HEK293 (cell line): Measurements from ENCODE around the gene HNRNPUL1.
A peak's percentile ranks its signal among the peaks of the same experiment; 100 is the strongest.

Source experiments
- CTCF ChIA-PET: fragments of 350-600 bp; formaldehyde crosslinking; extraction: SDS; loops from one replicate; lab custom pipeline; 2021; ENCODE audit warnings: antibody characterized with exemption; lab: Yijun Ruan, JAX
- POLR2A ChIA-PET: fragments of 300-600 bp; formaldehyde crosslinking; extraction: SDS; loops from one replicate; lab custom pipeline; 2020; ENCODE audit warnings: antibody characterized with exemption, inconsistent platforms; lab: Yijun Ruan, JAX
- H3K27ac ChIP-seq: fragments of 200-500 bp; sonication (Bioruptor generic); 2 replicates; pipeline ENCODE4 v1.5.1; 2014; ENCODE audit warnings: low read depth, low read length, control low read depth, inconsistent platforms; ENCODE audit errors: extremely low read depth
- H3K36me3 ChIP-seq, 2 experiments: fragments of 200-500 bp in 1 of 2; sonication (Bioruptor generic) in 1 of 2; 1 replicate in 1 of 2; 2 replicates in 1 of 2; pipeline ENCODE4 v1.5.1; 2014 to 2017; ENCODE audit warnings: inconsistent platforms in 2 of 2, low read length in 2 of 2; ENCODE audit not compliant: control insufficient read depth in 2 of 2, insufficient read depth in 1 of 2
- H3K4me1 ChIP-seq: fragments of 200-500 bp; sonication (Bioruptor generic); 2 replicates; pipeline ENCODE4 v1.5.1; 2014; ENCODE audit warnings: mild to moderate bottlenecking, low read length, inconsistent platforms; ENCODE audit not compliant: control insufficient read depth, insufficient read depth
- H3K4me3 ChIP-seq: 2 replicates; pipeline ENCODE4 v1.5.1; 2011; ENCODE audit warnings: low read depth, mild to moderate bottlenecking, control low read depth, low read length, moderate library complexity
- H3K9me3 ChIP-seq: fragments of 200-500 bp; sonication (Bioruptor generic); 2 replicates; pipeline ENCODE4 v1.5.1; 2014; ENCODE audit warnings: low read depth, low read length, inconsistent platforms; ENCODE audit not compliant: control insufficient read depth, insufficient read depth
- GLI2 ChIP-seq: fragments of 450-650 bp; formaldehyde crosslinking; IDR thresholded peaks from 2 replicates; pipeline ENCODE4; 2017; ENCODE audit warnings: missing biosample characterization, missing genetic modification characterization, low read depth, borderline replicate concordance
- KLF7 ChIP-seq: fragments of 450-650 bp; formaldehyde crosslinking; IDR thresholded peaks from 2 replicates; pipeline ENCODE4 v1.5.1; 2016; ENCODE audit warnings: missing biosample characterization, missing genetic modification characterization, borderline replicate concordance
- SETDB1 ChIP-seq: IDR thresholded peaks from one replicate; pipeline ENCODE4 v1.6.1; 2017; ENCODE audit warnings: mild to moderate bottlenecking, low read length, moderate library complexity, mixed read lengths; ENCODE audit not compliant: insufficient read length
- SP7 ChIP-seq: fragments of 450-650 bp; formaldehyde crosslinking; IDR thresholded peaks from 2 replicates; pipeline ENCODE4 v1.5.1; 2016; ENCODE audit warnings: missing biosample characterization, missing genetic modification characterization
- ZNF10 ChIP-seq: fragments of 450-650 bp; formaldehyde crosslinking; IDR thresholded peaks from 2 replicates; pipeline ENCODE4 v1.5.1; 2017; ENCODE audit warnings: missing biosample characterization, missing genetic modification characterization
- ZNF138 ChIP-seq: fragments of 450-650 bp; formaldehyde crosslinking; IDR thresholded peaks from 2 replicates; pipeline ENCODE4 v1.5.1; 2016; ENCODE audit warnings: missing biosample characterization, missing genetic modification characterization, borderline replicate concordance
- ZNF335 ChIP-seq: fragments of 450-650 bp; formaldehyde crosslinking; conservative IDR thresholded peaks from 2 replicates; pipeline ENCODE4 v1.5.1; 2016; ENCODE audit warnings: missing biosample characterization, missing genetic modification characterization
- ZNF391 ChIP-seq: fragments of 450-650 bp; formaldehyde crosslinking; IDR thresholded peaks from 2 replicates; pipeline ENCODE4 v1.5.1; 2016; ENCODE audit warnings: low read depth, missing biosample characterization, missing genetic modification characterization, borderline replicate concordance
- ZNF398 ChIP-seq: fragments of 450-650 bp; formaldehyde crosslinking; IDR thresholded peaks from 2 replicates; pipeline ENCODE4 v1.5.1; 2017; ENCODE audit warnings: missing biosample characterization, missing genetic modification characterization
- ZNF488 ChIP-seq: fragments of 450-650 bp; formaldehyde crosslinking; IDR thresholded peaks from 2 replicates; pipeline ENCODE4 v1.5.1; 2016; ENCODE audit warnings: missing biosample characterization, missing genetic modification characterization
- ZNF514 ChIP-seq: fragments of 450-650 bp; formaldehyde crosslinking; IDR thresholded peaks from 2 replicates; pipeline ENCODE4 v1.5.1; 2016; ENCODE audit warnings: missing biosample characterization, missing genetic modification characterization
- ZNF518A ChIP-seq: fragments of 450-650 bp; formaldehyde crosslinking; conservative IDR thresholded peaks from 2 replicates; pipeline ENCODE4 v1.5.1; 2016; ENCODE audit warnings: low read depth, missing biosample characterization, missing genetic modification characterization
- ZNF768 ChIP-seq: fragments of 450-650 bp; formaldehyde crosslinking; IDR thresholded peaks from 2 replicates; pipeline ENCODE4 v1.5.1; 2018; ENCODE audit warnings: missing biosample characterization, mild to moderate bottlenecking, missing genetic modification characterization
- ZSCAN4 ChIP-seq: fragments of 450-650 bp; formaldehyde crosslinking; IDR thresholded peaks from 2 replicates; pipeline ENCODE4 v1.5.1; 2017; ENCODE audit warnings: missing biosample characterization, missing genetic modification characterization
- TF ChIP-seq, protein P1 (sequence below): sonication (generic); formaldehyde crosslinking; IDR thresholded peaks from 2 replicates; pipeline ENCODE4 v1.8.1; 2022; ENCODE audit warnings: mild to moderate bottlenecking, moderate library complexity, missing genetic modification reagents

The HNRNPUL1 gene

GRCh38 chr19:41223431-41224234, 40.5 kb upstream of the HNRNPUL1 start (continued):
- TF ChIP-seq ZNF518A (tag by site-specific recombination) = no peak
- TF ChIP-seq, protein P1, sequence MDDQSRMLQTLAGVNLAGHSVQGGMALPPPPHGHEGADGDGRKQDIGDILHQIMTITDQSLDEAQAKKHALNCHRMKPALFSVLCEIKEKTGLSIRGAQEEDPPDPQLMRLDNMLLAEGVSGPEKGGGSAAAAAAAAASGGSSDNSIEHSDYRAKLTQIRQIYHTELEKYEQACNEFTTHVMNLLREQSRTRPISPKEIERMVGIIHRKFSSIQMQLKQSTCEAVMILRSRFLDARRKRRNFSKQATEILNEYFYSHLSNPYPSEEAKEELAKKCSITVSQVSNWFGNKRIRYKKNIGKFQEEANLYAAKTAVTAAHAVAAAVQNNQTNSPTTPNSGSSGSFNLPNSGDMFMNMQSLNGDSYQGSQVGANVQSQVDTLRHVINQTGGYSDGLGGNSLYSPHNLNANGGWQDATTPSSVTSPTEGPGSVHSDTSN = no peak

DNA sequence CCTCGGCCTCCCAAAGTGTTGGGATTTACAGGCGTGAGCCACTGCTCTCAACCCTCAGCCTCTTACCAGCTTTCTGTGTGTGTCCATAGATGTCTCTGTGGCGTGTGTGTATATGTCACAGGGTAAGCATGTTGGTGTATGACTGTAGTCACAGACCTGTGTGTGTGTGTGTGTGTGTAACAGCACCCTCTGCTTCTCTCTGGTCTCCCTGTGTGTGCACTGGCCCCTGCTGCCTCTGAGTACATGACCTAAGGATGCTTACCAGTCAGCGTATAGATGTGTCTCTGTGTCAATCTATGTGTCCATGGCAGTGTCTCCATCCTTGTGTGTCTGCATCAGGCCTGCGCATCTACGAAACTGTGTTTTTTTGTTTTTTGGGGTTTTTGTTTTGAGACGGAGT, 39.5 kb upstream of the HNRNPUL1 start:
- Histone ChIP-seq H3K4me1 (peaks cover 3% of the 10 kb centered on the region; the same call in 1 of the 2 replicates), H3K4me3 (no peak overlapping the region), H3K9me3 (no peaks in the 10 kb centered on the region), H3K36me3 (no peaks in the 10 kb centered on the region), H3K27ac (no peak overlapping the region)
- ChIA-PET CTCF (interaction anchor here (0.6 to 2.6 kb wide), 4 partner anchors 21 to 84 kb away, joined by 3 to 19 read pairs (median 4); no protein-coding TSS in a partner anchor), POLR2A (interaction anchor here (2.2 kb wide), 1 partner anchor 39 kb away, joined by 14 read pairs; the partner anchor contains the start of gene HNRNPUL1)
- TF ChIP-seq ZNF488 (tag by site-specific recombination) = no peak
- no peak for TF ChIP-seq ZNF10 (tag by site-specific recombination)
- no peak for TF ChIP-seq ZNF398 (tag by site-specific recombination)
- 0 out of 2 replicates have a peak, but pooled peaks have one; percentile 25 for TF ChIP-seq ZSCAN4

- CTCF ChIA-PET = interaction anchor here (0.6 to 2.6 kb wide), 8 partner anchors 21 to 965 kb away, joined by 3 to 19 read pairs (median 4); no protein-coding TSS in a partner anchor
- POLR2A ChIA-PET = interaction anchor here (1.0 to 1.7 kb wide), 5 partner anchors 9 to 475 kb away, joined by 3 to 28 read pairs (median 5); partner anchors contain the start of genes ACTMAP and HNRNPUL1
- Histone ChIP-seq H3K9me3 (no peaks in the 10 kb centered on the region), H3K36me3 (no peaks in the 10 kb centered on the region), H3K27ac (peak overlapping the region; percentile 38; the same call in 1 of the 2 replicates), H3K4me3 (peak overlapping the region; percentile 33), H3K4me1 (peaks cover 3% of the 10 kb centered on the region; the same call in 1 of the 2 replicates)
- TF ChIP-seq ZNF514 (tag by site-specific recombination) (no peak), ZNF768 (tag by site-specific recombination) (no peak), SETDB1 (no peak), GLI2 (tag by site-specific recombination) (no peak), ZNF391 (no peak), ZNF138 (tag by site-specific recombination) (no peak), KLF7 (tag by site-specific recombination) (peak; percentile 64; the same call in 1 of the 2 replicates), ZNF335 (tag by site-specific recombination) (no peak), SP7 (tag by site-specific recombination) (peak; percentile 99)
These were observed 38.7 kb upstream of the HNRNPUL1 start for GRCh38 chr19:41225238-41226052.
